Lower lobe of right lung (tissue), 2 donors: Measurements from ENCODE around the gene SLC23A3. TPM values are rescaled to one million over a fixed set of nuclear protein-coding genes. Genes with fewer than 3 reads are reported as not detected.
A peak's percentile ranks its signal among the peaks of the same experiment; 100 is the strongest.

Experiments
- ATAC-seq, 2 donors: fragments of 200-7000 bp; cut with Tn5 transposase; one replicate each; pipeline ENCODE4 v1.9.1; 2020 to 2022; ENCODE audit warnings: mild to moderate bottlenecking in 2 of 2, moderate library complexity in 2 of 2
- DNase-seq: peaks from one replicate; pipeline ENCODE4 v3.0.0-alpha.2; 2020
- H3K27ac ChIP-seq: fragments of 200-600 bp; one replicate; pipeline ENCODE4 v1.8.0; 2022
- H3K27me3 ChIP-seq: fragments of 200-600 bp; one replicate; pipeline ENCODE4 v1.8.0; 2022; ENCODE audit warnings: low read depth
- H3K36me3 ChIP-seq: fragments of 200-600 bp; one replicate; pipeline ENCODE4 v1.8.0; 2022; ENCODE audit warnings: mild to moderate bottlenecking
- H3K4me1 ChIP-seq: fragments of 200-600 bp; one replicate; pipeline ENCODE4 v1.8.0; 2022
- H3K4me3 ChIP-seq: fragments of 200-600 bp; one replicate; pipeline ENCODE4 v1.8.0; 2022; ENCODE audit warnings: mild to moderate bottlenecking
- H3K9me3 ChIP-seq: fragments of 200-600 bp; one replicate; pipeline ENCODE4 v1.8.0; 2022
- CTCF ChIP-seq: fragments of 200-600 bp; IDR thresholded peaks from one replicate; pipeline ENCODE4 v1.8.0; 2022; ENCODE audit warnings: antibody characterized with exemption, mild to moderate bottlenecking
- intact Hi-C: fragments of 100-400 bp; cut with DNase I; formaldehyde crosslinking; loops from one replicate; pipeline ENCODE4 v1.11.0; 2022
- total RNA-seq: library from RNA; stranded (reverse); fragmentation: NEBNext Ultra II Directional; extraction: Animal tissue kit (Norgen Biotek cat#: 25700); gene quantifications from one replicate; pipeline ENCODE4 v1.2.1, GENCODE V29; 2021
- donor health status: DM: no; HTN: yes; CAD: no; lungs with severe emphysema.

Gene SLC23A3
- total RNA-seq, 1 donor from 2014 or later, result 3.4 TPM

- no peak for ATAC-seq
- DNase-seq, result no peak
- Histone ChIP-seq H3K9me3 (no peaks in the 10 kb centered on the region), H3K27me3 (no peaks in the 10 kb centered on the region), H3K36me3 (peaks cover 52% of the 10 kb centered on the region), H3K27ac (no peak overlapping the region), H3K4me3 (no peak overlapping the region), H3K4me1 (peaks cover 19% of the 10 kb centered on the region)
- TF ChIP-seq CTCF, result no peak
- intact Hi-C loops, result no loop called here
Measured at GRCh38 chr2:219210196-219210885, 40.5 kb upstream of the SLC23A3 start.

GRCh38 chr2:219209236-219210195 lies 39.7 kb upstream of the SLC23A3 start:
- H3K4me3 ChIP-seq, result no peak overlapping the region
- peaks cover 44% of the 10 kb centered on the region for H3K36me3 ChIP-seq
- DNase-seq (no peak), ATAC-seq (no peak)
- H3K27me3 ChIP-seq, result no peaks in the 10 kb centered on the region
- intact Hi-C loops, result no loop called here
- no peak overlapping the region for H3K27ac ChIP-seq
- peaks cover 19% of the 10 kb centered on the region for H3K4me1 ChIP-seq
- no peak for TF ChIP-seq CTCF
- no peaks in the 10 kb centered on the region for H3K9me3 ChIP-seq

- peak overlapping the region; percentile 91 for H3K27ac ChIP-seq
- no peak for TF ChIP-seq CTCF
- H3K4me1 ChIP-seq, result peaks cover 19% of the 10 kb centered on the region
- peak overlapping the region; percentile 76 for H3K4me3 ChIP-seq
- no peaks in the 10 kb centered on the region for H3K9me3 ChIP-seq
- ATAC-seq, result no peak
- H3K27me3 ChIP-seq, result no peaks in the 10 kb centered on the region
- peaks cover 34% of the 10 kb centered on the region for H3K36me3 ChIP-seq
- no peak for DNase-seq
- intact Hi-C loops, result no loop called here
Measured at GRCh38 chr2:219207884-219208740, 38.3 kb upstream of the SLC23A3 start.

- Histone ChIP-seq H3K4me1 (peaks cover 19% of the 10 kb centered on the region), H3K9me3 (no peaks in the 10 kb centered on the region), H3K4me3 (peak overlapping the region; percentile 76), H3K27me3 (no peaks in the 10 kb centered on the region), H3K36me3 (peaks cover 28% of the 10 kb centered on the region), H3K27ac (peak overlapping the region; percentile 91)
- intact Hi-C loops, result no loop called here
- ATAC-seq (no peak), DNase-seq (no peak)
- TF ChIP-seq CTCF, result no peak
Measured at GRCh38 chr2:219207134-219207883, 37.5 kb upstream of the SLC23A3 start.
